ENCODE data around the gene PLB1.

PLB1 gene

GRCh38 chr2:28506112-28506910, 10.5 kb downstream of the PLB1 start:
- DNase-seq (ENCODE audit: low spot score), result no peak

GRCh38 chr2:28507796-28508764, 12.2 kb downstream of the PLB1 start:
- DNase-seq (ENCODE audit: low spot score), result no peak

- no peak for DNase-seq (ENCODE audit: low spot score)
Observed at GRCh38 chr2:28509361-28509760, 13.5 kb downstream of the PLB1 start.

GRCh38 chr2:28510184-28510583, 14.3 kb downstream of the PLB1 start:
- no peak for DNase-seq (ENCODE audit: low spot score)

GRCh38 chr2:28511871-28512606, 16.2 kb downstream of the PLB1 start:
- no peak for DNase-seq (ENCODE audit: low spot score)

GRCh38 chr2:28512607-28512965, 16.7 kb downstream of the PLB1 start:
- DNase-seq (ENCODE audit: low spot score), result no peak

GRCh38 chr2:28513097-28513496, 17.2 kb downstream of the PLB1 start:
- DNase-seq (ENCODE audit: low spot score), result no peak

GRCh38 chr2:28515176-28515751, 19.4 kb downstream of the PLB1 start:
- no peak for DNase-seq (ENCODE audit: low spot score)

GRCh38 chr2:28516430-28516829, 20.6 kb downstream of the PLB1 start:
- DNase-seq (ENCODE audit: low spot score), result no peak

- DNase-seq (ENCODE audit: low spot score), result no peak
Observed at GRCh38 chr2:28516950-28517349, 21.1 kb downstream of the PLB1 start.

- no peak for DNase-seq (ENCODE audit: low spot score)
Observed at GRCh38 chr2:28521663-28522062, 25.8 kb downstream of the PLB1 start.

GRCh38 chr2:28522481-28522880, 26.6 kb downstream of the PLB1 start:
- no peak for DNase-seq (ENCODE audit: low spot score)

GRCh38 chr2:28523902-28524301, 28.0 kb downstream of the PLB1 start:
- no peak for DNase-seq (ENCODE audit: low spot score)

GRCh38 chr2:28525481-28525880, 29.6 kb downstream of the PLB1 start:
- DNase-seq (ENCODE audit: low spot score), result no peak

GRCh38 chr2:28526527-28527132, 30.8 kb downstream of the PLB1 start:
- DNase-seq (ENCODE audit: low spot score), result no peak

GRCh38 chr2:28527196-28527595, 31.3 kb downstream of the PLB1 start:
- no peak for DNase-seq (ENCODE audit: low spot score)

- DNase-seq (ENCODE audit: low spot score), result no peak
Observed at GRCh38 chr2:28528206-28528605, 32.3 kb downstream of the PLB1 start.

GRCh38 chr2:28530782-28531181, 34.9 kb downstream of the PLB1 start:
- DNase-seq (ENCODE audit: low spot score), result no peak

- DNase-seq (ENCODE audit: low spot score), result no peak
Observed at GRCh38 chr2:28532399-28532798, 36.5 kb downstream of the PLB1 start.

GRCh38 chr2:28533044-28533680, 37.3 kb downstream of the PLB1 start:
- no peak for DNase-seq (ENCODE audit: low spot score)

GRCh38 chr2:28534817-28535216, 39.0 kb downstream of the PLB1 start:
- DNase-seq (ENCODE audit: low spot score), result no peak

Data from hepatic stellate cell (primary cell).